ENCODE results near the gene CHD9NB. TPM values are rescaled to one million over a fixed set of nuclear protein-coding genes. Genes with fewer than 3 reads are reported as not detected.

CHD9NB gene
- total RNA-seq, 2 donors from 2014 or later, result 0.47 to 0.94 TPM

Other genes starting within 250 kb of the CHD9NB start
- 10 to 100 TPM; 44.2 to 60.3 TPM for gene CHD9, start 2.1 kb upstream of the CHD9NB start, total RNA-seq